GM10248 (cell line): ENCODE data around the gene RNF217.
"Not testable (repeated sequence)": the region's sequence is repeated elsewhere in the genome, so short reads cannot be mapped to it uniquely, and the experiment has no call there.

Source experiments
- CTCF ChIA-PET: fragments of 300-600 bp; sonication (Branson Sonifier 250); formaldehyde crosslinking; extraction: SDS; loops from one replicate; lab custom pipeline; 2021; ENCODE audit warnings: antibody characterized with exemption; lab: Yijun Ruan, JAX
- POLR2A ChIA-PET: fragments of 350-650 bp; sonication (Branson Sonifier 250); formaldehyde crosslinking; extraction: SDS; loops from one replicate; lab custom pipeline; 2020; ENCODE audit warnings: antibody characterized with exemption; lab: Yijun Ruan, JAX
- DNase-seq: peaks from one replicate; pipeline ENCODE4 v3.0.0; 2012; ENCODE audit errors: extremely low spot score
- CTCF ChIP-seq: IDR thresholded peaks from 2 replicates; pipeline ENCODE4 v1.5.1; 2012; ENCODE audit warnings: mild to moderate bottlenecking, low read depth; ENCODE audit errors: extremely low read depth, missing control alignments, control extremely low read depth

Gene RNF217

DNA sequence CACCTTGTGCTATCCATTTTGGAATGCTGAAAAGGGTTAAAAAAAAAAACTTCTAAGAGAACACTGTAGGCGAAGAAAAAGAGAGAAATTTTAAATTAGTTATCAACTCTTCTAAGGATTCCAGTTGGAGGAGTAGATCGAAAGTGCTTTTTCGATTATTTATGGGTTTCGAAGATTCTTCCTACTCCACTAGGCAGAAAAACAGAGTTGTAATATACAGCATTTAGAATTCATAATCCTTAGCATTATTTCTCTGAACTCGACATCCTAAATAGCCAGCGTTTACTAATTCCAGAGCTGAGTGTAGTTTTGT is 817 bp upstream of the RNF217 start:
- ChIA-PET POLR2A (no interaction called here), CTCF (no interaction called here)
- DNase-seq, result no peak
- no peak for TF ChIP-seq CTCF

DNA sequence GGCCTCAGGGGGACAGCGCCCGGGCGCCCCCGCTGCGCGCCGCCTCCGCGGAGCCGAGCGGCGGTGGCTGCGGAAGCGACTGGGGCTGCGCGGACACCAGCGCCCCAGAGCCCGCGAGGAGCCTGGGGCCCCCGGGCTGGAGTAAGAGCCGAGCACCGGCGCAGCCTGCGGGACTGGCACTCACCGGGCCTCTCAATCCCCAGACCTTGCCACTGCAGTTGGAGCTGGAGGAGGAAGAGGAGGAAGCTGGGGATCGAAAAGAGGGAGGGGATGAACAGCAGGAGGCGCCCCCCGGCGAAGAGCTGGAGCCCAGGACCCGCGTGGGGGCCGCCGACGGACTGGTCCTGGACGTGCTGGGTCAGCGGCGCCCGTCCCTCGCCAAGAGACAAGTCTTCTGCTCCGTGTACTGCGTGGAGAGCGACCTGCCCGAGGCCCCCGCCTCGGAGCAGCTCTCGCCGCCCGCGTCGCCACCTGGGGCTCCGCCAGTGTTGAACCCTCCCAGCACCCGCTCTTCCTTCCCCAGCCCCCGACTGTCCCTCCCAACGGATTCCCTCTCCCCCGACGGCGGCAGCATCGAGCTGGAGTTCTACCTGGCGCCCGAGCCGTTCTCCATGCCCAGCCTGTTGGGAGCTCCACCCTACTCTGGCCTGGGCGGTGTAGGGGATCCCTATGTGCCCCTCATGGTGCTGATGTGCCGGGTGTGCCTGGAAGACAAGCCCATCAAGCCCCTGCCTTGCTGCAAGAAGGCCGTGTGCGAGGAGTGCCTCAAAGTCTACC is 590 bp downstream of the RNF217 start:
- TF ChIP-seq CTCF, result no peak
- ChIA-PET CTCF (no interaction called here), POLR2A (no interaction called here)
- peak; percentile 18 for DNase-seq

GRCh38 chr6:124963416-124963785 is 1.2 kb downstream of the RNF217 start:
- CTCF ChIA-PET, result no interaction called here
- peak; percentile 7 for DNase-seq
- POLR2A ChIA-PET, result no interaction called here
- no peak for TF ChIP-seq CTCF

- POLR2A ChIA-PET, result no interaction called here
- DNase-seq, result no peak
- CTCF ChIA-PET, result no interaction called here
- TF ChIP-seq CTCF, result no peak
Measured at GRCh38 chr6:124963831-124964763, 1.9 kb downstream of the RNF217 start.

DNA sequence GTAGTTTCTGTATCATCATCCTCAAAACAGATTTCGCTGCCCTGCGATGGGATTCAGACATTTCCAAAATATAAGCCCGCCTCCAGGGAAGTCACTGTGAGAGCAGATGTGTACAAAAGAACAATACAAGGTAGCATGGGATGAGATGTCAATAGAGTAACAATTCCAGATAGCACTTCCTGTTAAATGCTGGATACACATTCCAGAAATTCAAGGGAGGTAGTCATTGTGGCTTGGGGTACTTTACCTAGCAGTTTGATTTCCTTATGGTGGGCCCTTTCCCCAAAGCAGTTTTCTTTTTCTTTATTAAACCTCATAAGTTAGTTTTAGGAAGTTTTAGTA is 2.5 kb downstream of the RNF217 start:
- DNase-seq, result no peak
- POLR2A ChIA-PET, result no interaction called here
- no peak for TF ChIP-seq CTCF
- CTCF ChIA-PET, result no interaction called here

- CTCF ChIA-PET, DNase-seq, POLR2A ChIA-PET: not testable (repeated sequence)
Measured at GRCh38 chr6:124965424-124965850, 3.2 kb downstream of the RNF217 start.

DNA sequence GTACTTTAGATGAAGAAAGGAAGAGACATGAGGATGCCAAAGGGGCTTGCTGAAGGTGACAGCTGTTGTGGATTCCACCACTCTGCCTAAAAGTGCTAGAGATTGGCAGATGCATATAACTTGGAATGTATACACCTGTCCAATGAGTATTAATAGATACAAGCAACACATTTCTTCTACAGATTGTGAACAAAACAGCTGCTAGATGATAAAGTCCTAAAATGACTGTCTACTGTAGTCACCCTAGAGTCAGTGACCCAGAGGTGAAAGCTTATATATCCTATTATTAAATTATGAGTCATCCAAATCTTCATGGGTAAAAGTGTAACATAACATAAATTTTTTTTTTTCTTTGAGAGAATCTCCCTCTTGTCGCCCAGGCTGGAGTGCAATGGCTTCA is 5.2 kb downstream of the RNF217 start:
- no peak for DNase-seq
- TF ChIP-seq CTCF, result no peak
- ChIA-PET POLR2A (no interaction called here), CTCF (interaction anchor here (1.2 to 1.5 kb wide), 2 partner anchors 11 to 195 kb away, joined by 3 read pairs; no protein-coding TSS in a partner anchor)
